ENCODE results near the gene STK32B. TPM values are rescaled to one million over a fixed set of nuclear protein-coding genes. Genes with fewer than 3 reads are reported as not detected.

STK32B gene
- total and polyA plus RNA-seq, 2 of the 8 experiments (the other 6 are each of a cell fraction or from before 2014, with no cell fraction given): 2.3 to 2.5 TPM

- no peak for TF ChIP-seq KDM4A (IDR thresholded peaks at IDR 0.05; ENCODE audit: low read depth, low read length, severe bottlenecking)
- no peak for TF ChIP-seq CBX5 (IDR thresholded peaks at IDR 0.05; ENCODE audit: low read depth, low read length)
Observed at GRCh38 chr4:5545271-5545670, 494.0 kb downstream of the STK32B start (continued).

Measured in H1 (cell line).